CD4-positive, alpha-beta T cell (primary cell): ENCODE results near the gene CACNA1H. TPM values are rescaled to one million over a fixed set of nuclear protein-coding genes. Genes with fewer than 3 reads are reported as not detected.
A peak's percentile ranks its signal among the peaks of the same experiment; 100 is the strongest.

ENCODE experiments used
- ATAC-seq: fragments of 200-7000 bp; cut with Tn5 transposase; one replicate; pipeline ENCODE4 v1.10.0; 2022; ENCODE audit warnings: mild to moderate bottlenecking; ENCODE audit not compliant: poor library complexity
- CTCF ChIA-PET: fragments of 350-600 bp; sonication (Branson Sonifier 250); formaldehyde crosslinking; loops from one replicate; lab custom pipeline; 2021; ENCODE audit warnings: antibody characterized with exemption, inconsistent platforms; lab: Charles Lee
- POLR2A ChIA-PET: fragments of 350-600 bp; sonication (Branson Sonifier 250); formaldehyde crosslinking; loops from one replicate; lab custom pipeline; 2021; ENCODE audit warnings: antibody characterized with exemption, inconsistent platforms; lab: Charles Lee
- DNase-seq, 14 experiments: peaks; one replicate each; pipeline ENCODE4 v3.0.0-alpha.2; 2013 to 2020; ENCODE audit warnings: mixed read lengths in 2 of 14
- H3K27ac ChIP-seq, 2 donors: one replicate each; pipeline versions ENCODE4 v1.5.1 to v1.7.0; 2013; ENCODE audit warnings: low read length in 2 of 2, low read depth in 1 of 2, mild to moderate bottlenecking in 1 of 2
- H3K27me3 ChIP-seq, 2 experiments: 1 replicate in 1 of 2; 2 replicates in 1 of 2; pipeline versions ENCODE4 v1.6.1 to v1.7.0; 2013; ENCODE audit warnings: low read length in 2 of 2, control low read depth in 1 of 2, mild to moderate bottlenecking in 1 of 2, moderate library complexity in 1 of 2; ENCODE audit not compliant: insufficient read depth in 2 of 2, control insufficient read depth in 1 of 2
- H3K36me3 ChIP-seq: one replicate; pipeline ENCODE4 v1.6.1; 2013; ENCODE audit warnings: low read length, control low read depth; ENCODE audit not compliant: insufficient read depth
- H3K4me1 ChIP-seq: one replicate; pipeline ENCODE4 v1.6.1; 2013; ENCODE audit warnings: low read length, control low read depth; ENCODE audit not compliant: insufficient read depth
- H3K4me3 ChIP-seq: one replicate; pipeline ENCODE4 v1.5.1; 2013; ENCODE audit warnings: mild to moderate bottlenecking, low read length, moderate library complexity
- H3K9me3 ChIP-seq, 2 experiments: 1 replicate in 1 of 2; 2 replicates in 1 of 2; pipeline versions ENCODE4 v1.6.1 to v1.7.0; 2013; ENCODE audit warnings: low read length in 2 of 2, mild to moderate bottlenecking in 2 of 2, control low read depth in 1 of 2, moderate library complexity in 1 of 2; ENCODE audit not compliant: control insufficient read depth in 1 of 2, insufficient read depth in 1 of 2
- H3K27ac Mint-ChIP-seq: one replicate; pipeline ENCODE4 v1.8.0; 2020; ENCODE audit warnings: mixed read lengths
- H3K27me3 Mint-ChIP-seq: one replicate; pipeline ENCODE4 v1.8.0; 2021; ENCODE audit warnings: mixed read lengths
- H3K36me3 Mint-ChIP-seq: one replicate; pipeline ENCODE4 v1.8.0; 2021; ENCODE audit warnings: low read depth, mixed read lengths
- H3K4me1 Mint-ChIP-seq: one replicate; pipeline ENCODE4 v1.8.0; 2021; ENCODE audit warnings: low read depth, mixed read lengths
- H3K4me3 Mint-ChIP-seq: one replicate; pipeline ENCODE4 v1.8.0; 2020; ENCODE audit warnings: mild to moderate bottlenecking, mixed read lengths
- H3K9me3 Mint-ChIP-seq: one replicate; pipeline ENCODE4 v1.8.0; 2020; ENCODE audit warnings: mixed read lengths
- CTCF ChIP-seq: fragments of 200-600 bp; IDR thresholded peaks from one replicate; pipeline ENCODE4 v1.8.0; 2022; ENCODE audit warnings: antibody characterized with exemption, mild to moderate bottlenecking
- intact Hi-C, 2 experiments: fragments of 100-400 bp; cut with DNase I in 1 of 2; cut with micrococcal nuclease in 1 of 2; formaldehyde crosslinking; loops; one replicate each; pipeline versions ENCODE4 v1.15.1 to v1.9.0; 2023 to 2025; cut with DNase I, micrococcal nuclease
- total RNA-seq, 174 experiments: library from RNA in 2 of 174; stranded (reverse) in 2 of 174; gene quantifications; one replicate each; pipeline ENCODE4 v1.2.3 and lab custom pipeline; 2021 to 2026

Gene CACNA1H
- total RNA-seq, 2 experiments from 2014 or later = 5.7 to 6.3 TPM

- Histone ChIP-seq H3K27ac (no peak overlapping the region), H3K4me1 (peaks cover 11% of the 10 kb centered on the region), H3K36me3 (no peaks in the 10 kb centered on the region), H3K27me3 (peaks cover 30 to 36% of the 10 kb centered on the region in 2 experiments), H3K9me3 (peaks cover 0 to 11% of the 10 kb centered on the region in 2 experiments), H3K4me3 (no peak overlapping the region)
- H3K9me3 Mint-ChIP-seq = no peaks in the 10 kb centered on the region
- peaks cover 5% of the 10 kb centered on the region for H3K4me1 Mint-ChIP-seq
- H3K27me3 Mint-ChIP-seq = peaks cover 23% of the 10 kb centered on the region
- no peak overlapping the region for H3K27ac Mint-ChIP-seq
- DNase-seq (no peak), ATAC-seq (no peak)
- no peaks in the 10 kb centered on the region for H3K36me3 Mint-ChIP-seq
- intact Hi-C loops = no loop called here
- ChIA-PET CTCF (no interaction called here), POLR2A (no interaction called here)
- TF ChIP-seq CTCF = no peak
- H3K4me3 Mint-ChIP-seq = no peak overlapping the region
These were observed 104.8 kb downstream of the CACNA1H start for GRCh38 chr16:1257561-1258224.

GRCh38 chr16:1258225-1258600 lies 105.3 kb downstream of the CACNA1H start:
- Histone ChIP-seq H3K36me3 (no peaks in the 10 kb centered on the region), H3K4me1 (peaks cover 11% of the 10 kb centered on the region), H3K4me3 (no peak overlapping the region), H3K27me3 (peaks cover 30 to 36% of the 10 kb centered on the region in 2 experiments), H3K27ac (no peak overlapping the region), H3K9me3 (peaks cover 0 to 11% of the 10 kb centered on the region in 2 experiments)
- no peaks in the 10 kb centered on the region for H3K9me3 Mint-ChIP-seq
- POLR2A ChIA-PET = no interaction called here
- ATAC-seq (no peak), DNase-seq (no peak)
- no peak overlapping the region for H3K4me3 Mint-ChIP-seq
- no peaks in the 10 kb centered on the region for H3K36me3 Mint-ChIP-seq
- intact Hi-C loops = no loop called here
- CTCF ChIA-PET = no interaction called here
- peaks cover 23% of the 10 kb centered on the region for H3K27me3 Mint-ChIP-seq
- H3K4me1 Mint-ChIP-seq = peaks cover 5% of the 10 kb centered on the region
- no peak overlapping the region for H3K27ac Mint-ChIP-seq
- no peak for TF ChIP-seq CTCF

- H3K4me1 ChIP-seq = peaks cover 11% of the 10 kb centered on the region
- no peak overlapping the region for H3K27ac Mint-ChIP-seq
These were observed 106.2 kb downstream of the CACNA1H start for GRCh38 chr16:1258906-1259759.

More at GRCh38 chr16:1258906-1259759, 106.2 kb downstream of the CACNA1H start:
- ATAC-seq = no peak
- TF ChIP-seq CTCF = no peak
- POLR2A ChIA-PET = no interaction called here
- Histone ChIP-seq H3K9me3 (peaks cover 0 to 11% of the 10 kb centered on the region in 2 experiments), H3K27me3 (peaks cover 30 to 36% of the 10 kb centered on the region in 2 experiments), H3K36me3 (no peaks in the 10 kb centered on the region), H3K4me3 (peak overlapping the region; percentile 5), H3K27ac (no peak overlapping the region)
- intact Hi-C loops = no loop called here
- Mint-ChIP-seq H3K9me3 (no peaks in the 10 kb centered on the region), H3K36me3 (no peaks in the 10 kb centered on the region), H3K4me3 (no peak overlapping the region), H3K4me1 (peaks cover 5% of the 10 kb centered on the region), H3K27me3 (peaks cover 23% of the 10 kb centered on the region)
- peak in 2 of 14 experiments; percentile 3 to 7 for DNase-seq
- CTCF ChIA-PET = no interaction called here
